CD4-positive, alpha-beta T cell (primary cell): ENCODE measurements around the gene EXOG. TPM values are rescaled to one million over a fixed set of nuclear protein-coding genes. Genes with fewer than 3 reads are reported as not detected.

Experiments
- ATAC-seq: fragments of 200-7000 bp; cut with Tn5 transposase; one replicate; pipeline ENCODE4 v1.10.0; 2022; ENCODE audit warnings: mild to moderate bottlenecking; ENCODE audit not compliant: poor library complexity
- CTCF ChIA-PET: fragments of 350-600 bp; sonication (Branson Sonifier 250); formaldehyde crosslinking; loops from one replicate; lab custom pipeline; 2021; ENCODE audit warnings: antibody characterized with exemption, inconsistent platforms; lab: Charles Lee
- POLR2A ChIA-PET: fragments of 350-600 bp; sonication (Branson Sonifier 250); formaldehyde crosslinking; loops from one replicate; lab custom pipeline; 2021; ENCODE audit warnings: antibody characterized with exemption, inconsistent platforms; lab: Charles Lee
- DNase-seq, 14 experiments: peaks; one replicate each; pipeline ENCODE4 v3.0.0-alpha.2; 2013 to 2020; ENCODE audit warnings: mixed read lengths in 2 of 14
- H3K27ac ChIP-seq, 2 donors: one replicate each; pipeline versions ENCODE4 v1.5.1 to v1.7.0; 2013; ENCODE audit warnings: low read length in 2 of 2, low read depth in 1 of 2, mild to moderate bottlenecking in 1 of 2
- H3K27me3 ChIP-seq, 2 experiments: 1 replicate in 1 of 2; 2 replicates in 1 of 2; pipeline versions ENCODE4 v1.6.1 to v1.7.0; 2013; ENCODE audit warnings: low read length in 2 of 2, control low read depth in 1 of 2, mild to moderate bottlenecking in 1 of 2, moderate library complexity in 1 of 2; ENCODE audit not compliant: insufficient read depth in 2 of 2, control insufficient read depth in 1 of 2
- H3K36me3 ChIP-seq: one replicate; pipeline ENCODE4 v1.6.1; 2013; ENCODE audit warnings: low read length, control low read depth; ENCODE audit not compliant: insufficient read depth
- H3K4me1 ChIP-seq: one replicate; pipeline ENCODE4 v1.6.1; 2013; ENCODE audit warnings: low read length, control low read depth; ENCODE audit not compliant: insufficient read depth
- H3K4me3 ChIP-seq: one replicate; pipeline ENCODE4 v1.5.1; 2013; ENCODE audit warnings: mild to moderate bottlenecking, low read length, moderate library complexity
- H3K9me3 ChIP-seq, 2 experiments: 1 replicate in 1 of 2; 2 replicates in 1 of 2; pipeline versions ENCODE4 v1.6.1 to v1.7.0; 2013; ENCODE audit warnings: low read length in 2 of 2, mild to moderate bottlenecking in 2 of 2, control low read depth in 1 of 2, moderate library complexity in 1 of 2; ENCODE audit not compliant: control insufficient read depth in 1 of 2, insufficient read depth in 1 of 2
- H3K27ac Mint-ChIP-seq: one replicate; pipeline ENCODE4 v1.8.0; 2020; ENCODE audit warnings: mixed read lengths
- H3K27me3 Mint-ChIP-seq: one replicate; pipeline ENCODE4 v1.8.0; 2021; ENCODE audit warnings: mixed read lengths
- H3K36me3 Mint-ChIP-seq: one replicate; pipeline ENCODE4 v1.8.0; 2021; ENCODE audit warnings: low read depth, mixed read lengths
- H3K4me1 Mint-ChIP-seq: one replicate; pipeline ENCODE4 v1.8.0; 2021; ENCODE audit warnings: low read depth, mixed read lengths
- H3K4me3 Mint-ChIP-seq: one replicate; pipeline ENCODE4 v1.8.0; 2020; ENCODE audit warnings: mild to moderate bottlenecking, mixed read lengths
- H3K9me3 Mint-ChIP-seq: one replicate; pipeline ENCODE4 v1.8.0; 2020; ENCODE audit warnings: mixed read lengths
- intact Hi-C, 2 experiments: fragments of 100-400 bp; cut with DNase I in 1 of 2; cut with micrococcal nuclease in 1 of 2; formaldehyde crosslinking; loops; one replicate each; pipeline versions ENCODE4 v1.15.1 to v1.9.0; 2023 to 2025; cut with DNase I, micrococcal nuclease
- total RNA-seq, 174 experiments: library from RNA in 2 of 174; stranded (reverse) in 2 of 174; gene quantifications; one replicate each; pipeline ENCODE4 v1.2.3 and lab custom pipeline; 2021 to 2026
- TF ChIP-seq, protein P1 (sequence below): fragments of 200-600 bp; IDR thresholded peaks from one replicate; pipeline ENCODE4 v1.8.0; 2022; ENCODE audit warnings: antibody characterized with exemption, mild to moderate bottlenecking

The EXOG gene
- total RNA-seq, 2 experiments from 2014 or later, result 13.7 to 16.0 TPM

DNA sequence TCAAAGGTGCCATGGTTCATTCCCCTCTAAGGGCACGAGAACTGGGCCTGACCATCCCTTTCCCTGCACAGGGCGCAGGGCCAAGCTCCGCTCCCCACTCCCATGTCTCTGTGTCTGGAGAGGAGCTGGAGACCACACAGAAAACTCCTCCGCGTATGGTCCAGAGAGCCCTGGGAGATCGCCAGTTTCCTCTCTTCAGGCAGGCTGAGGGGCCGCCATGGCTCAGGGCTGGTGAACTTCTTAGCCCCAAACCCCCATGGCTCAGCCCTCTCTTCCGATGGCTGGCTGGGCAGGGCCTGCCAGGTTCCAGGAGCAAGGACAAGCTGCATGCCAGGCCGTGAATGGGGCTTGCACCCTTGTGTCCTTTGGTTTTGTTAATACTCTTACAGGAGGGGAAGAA, 52.9 kb downstream of the EXOG start:
- ATAC-seq (no peak), DNase-seq (no peak)
- Mint-ChIP-seq H3K27ac (no peak overlapping the region), H3K9me3 (peaks cover 2% of the 10 kb centered on the region), H3K4me1 (no peaks in the 10 kb centered on the region), H3K4me3 (no peak overlapping the region), H3K36me3 (no peaks in the 10 kb centered on the region), H3K27me3 (no peaks in the 10 kb centered on the region)
- no peaks in the 10 kb centered on the region for H3K4me1 ChIP-seq
- H3K27ac ChIP-seq, result no peak overlapping the region
- POLR2A ChIA-PET, result no interaction called here
- H3K4me3 ChIP-seq, result no peak overlapping the region
- CTCF ChIA-PET, result no interaction called here
- H3K36me3 ChIP-seq, result no peaks in the 10 kb centered on the region
- intact Hi-C loops, result no loop called here
- H3K27me3 ChIP-seq, result no peaks in the 10 kb centered on the region
- peaks cover 0 to 15% of the 10 kb centered on the region in 2 experiments for H3K9me3 ChIP-seq
- TF ChIP-seq, protein P1, sequence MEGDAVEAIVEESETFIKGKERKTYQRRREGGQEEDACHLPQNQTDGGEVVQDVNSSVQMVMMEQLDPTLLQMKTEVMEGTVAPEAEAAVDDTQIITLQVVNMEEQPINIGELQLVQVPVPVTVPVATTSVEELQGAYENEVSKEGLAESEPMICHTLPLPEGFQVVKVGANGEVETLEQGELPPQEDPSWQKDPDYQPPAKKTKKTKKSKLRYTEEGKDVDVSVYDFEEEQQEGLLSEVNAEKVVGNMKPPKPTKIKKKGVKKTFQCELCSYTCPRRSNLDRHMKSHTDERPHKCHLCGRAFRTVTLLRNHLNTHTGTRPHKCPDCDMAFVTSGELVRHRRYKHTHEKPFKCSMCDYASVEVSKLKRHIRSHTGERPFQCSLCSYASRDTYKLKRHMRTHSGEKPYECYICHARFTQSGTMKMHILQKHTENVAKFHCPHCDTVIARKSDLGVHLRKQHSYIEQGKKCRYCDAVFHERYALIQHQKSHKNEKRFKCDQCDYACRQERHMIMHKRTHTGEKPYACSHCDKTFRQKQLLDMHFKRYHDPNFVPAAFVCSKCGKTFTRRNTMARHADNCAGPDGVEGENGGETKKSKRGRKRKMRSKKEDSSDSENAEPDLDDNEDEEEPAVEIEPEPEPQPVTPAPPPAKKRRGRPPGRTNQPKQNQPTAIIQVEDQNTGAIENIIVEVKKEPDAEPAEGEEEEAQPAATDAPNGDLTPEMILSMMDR, result no peak

DNA sequence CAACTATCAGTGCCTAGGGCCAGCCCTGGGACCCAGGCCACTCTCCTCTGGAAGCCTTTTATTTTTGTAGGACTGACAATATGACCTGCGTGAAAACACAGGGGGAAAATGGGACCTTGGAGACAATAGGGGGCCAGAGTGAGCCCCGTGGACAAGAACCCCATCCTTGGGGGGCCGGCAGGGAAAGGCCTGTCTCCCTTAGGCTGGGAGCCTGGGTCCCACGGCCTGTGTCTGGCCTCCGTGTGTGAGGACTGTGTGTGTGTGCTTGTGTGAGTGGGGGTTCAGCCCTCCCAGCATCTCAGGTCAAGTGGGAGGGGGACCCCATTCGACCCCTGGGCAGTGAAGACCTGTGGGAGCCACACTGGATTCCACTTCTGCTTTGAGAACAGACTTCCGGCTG, 53.3 kb downstream of the EXOG start:
- no peaks in the 10 kb centered on the region for H3K27me3 Mint-ChIP-seq
- CTCF ChIA-PET, result no interaction called here
- Histone ChIP-seq H3K27ac (no peak overlapping the region), H3K4me1 (no peaks in the 10 kb centered on the region), H3K27me3 (no peaks in the 10 kb centered on the region), H3K9me3 (peaks cover 0 to 19% of the 10 kb centered on the region in 2 experiments), H3K4me3 (no peak overlapping the region), H3K36me3 (no peaks in the 10 kb centered on the region)
- peaks cover 2% of the 10 kb centered on the region for H3K9me3 Mint-ChIP-seq
- H3K4me1 Mint-ChIP-seq, result no peaks in the 10 kb centered on the region
- intact Hi-C loops, result no loop called here
- POLR2A ChIA-PET, result no interaction called here
- H3K27ac Mint-ChIP-seq, result no peak overlapping the region
- H3K4me3 Mint-ChIP-seq, result no peak overlapping the region
- no peak for ATAC-seq
- no peak for DNase-seq
- no peaks in the 10 kb centered on the region for H3K36me3 Mint-ChIP-seq
- TF ChIP-seq, protein P1, result no peak

DNA sequence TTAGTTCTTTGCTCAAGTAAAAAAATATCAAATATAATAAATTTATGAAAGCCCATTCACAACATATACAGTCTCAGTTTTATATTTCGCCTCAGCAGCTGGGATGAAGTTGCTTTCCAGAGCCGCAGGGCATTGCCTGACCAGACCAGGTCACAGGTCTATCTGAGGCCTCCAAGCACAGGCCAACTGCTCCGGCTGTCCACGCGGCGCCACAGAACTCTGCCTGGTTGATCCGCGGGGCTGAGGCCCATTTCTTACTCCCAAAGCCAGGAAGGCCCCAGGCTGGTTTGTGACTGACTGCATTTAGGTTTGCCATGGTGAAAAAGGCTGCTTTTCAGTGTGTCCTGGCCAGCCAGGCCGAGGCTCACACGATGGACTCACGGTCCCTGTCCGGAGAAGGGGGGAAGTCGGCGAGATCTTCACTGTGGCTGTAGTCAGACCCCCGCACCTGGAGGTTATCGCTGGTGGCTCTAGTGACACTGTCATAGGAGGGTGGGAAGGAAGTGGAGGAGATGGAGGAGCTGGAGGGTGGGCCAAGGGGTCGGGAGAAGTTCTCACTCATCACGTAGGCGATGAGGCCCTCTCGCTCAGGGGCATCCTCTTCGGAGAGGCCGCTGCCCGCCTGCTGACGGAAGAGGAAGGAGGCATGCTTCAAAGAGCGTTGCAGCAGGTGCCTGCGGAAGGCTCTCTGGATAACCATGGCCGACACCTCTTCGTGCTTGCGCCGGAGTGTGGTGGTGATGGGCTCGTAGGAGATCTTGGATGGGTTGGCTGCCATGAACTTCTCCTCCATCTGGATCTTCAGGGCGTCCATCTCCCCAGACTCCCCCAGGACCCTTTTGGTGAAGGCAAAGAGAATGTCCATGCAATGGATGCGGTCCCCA, 54.1 kb downstream of the EXOG start:
- Mint-ChIP-seq H3K27me3 (no peaks in the 10 kb centered on the region), H3K27ac (no peak overlapping the region), H3K36me3 (no peaks in the 10 kb centered on the region), H3K4me1 (no peaks in the 10 kb centered on the region), H3K4me3 (no peak overlapping the region), H3K9me3 (peaks cover 2% of the 10 kb centered on the region)
- H3K36me3 ChIP-seq, result no peaks in the 10 kb centered on the region
- ATAC-seq, result no peak
- H3K4me1 ChIP-seq, result no peaks in the 10 kb centered on the region
- no peaks in the 10 kb centered on the region for H3K27me3 ChIP-seq
- no peak overlapping the region for H3K27ac ChIP-seq
- no peak for DNase-seq
- ChIA-PET CTCF (no interaction called here), POLR2A (no interaction called here)
- peaks cover 0 to 19% of the 10 kb centered on the region in 2 experiments for H3K9me3 ChIP-seq
- H3K4me3 ChIP-seq, result no peak overlapping the region
- TF ChIP-seq, protein P1, result no peak
- intact Hi-C loops, result no loop called here
